Fibroblast of lung (primary cell): ENCODE measurements around the gene KSR2. TPM values are rescaled to one million over a fixed set of nuclear protein-coding genes. Genes with fewer than 3 reads are reported as not detected.
A peak's percentile ranks its signal among the peaks of the same experiment; 100 is the strongest.

Source experiments
- DNase-seq, 2 donors: peaks; one replicate each; pipeline versions ENCODE4 v3.0.0 to v3.0.0-alpha.2; 2010; ENCODE audit warnings: low read depth in 2 of 2
- H2AFZ ChIP-seq: 2 replicates; pipeline ENCODE4 v1.5.1; 2012; ENCODE audit warnings: low read length, control low read depth, inconsistent platforms
- H3K27ac ChIP-seq: 2 replicates; pipeline ENCODE4 v1.5.1; 2011; ENCODE audit warnings: low read length, control low read depth; ENCODE audit not compliant: insufficient read depth
- H3K27me3 ChIP-seq: 2 replicates; pipeline ENCODE4 v1.5.1; 2011; ENCODE audit warnings: mild to moderate bottlenecking, low read length; ENCODE audit not compliant: control insufficient read depth, insufficient read depth
- H3K36me3 ChIP-seq: 2 replicates; pipeline ENCODE4 v1.5.1; 2011; ENCODE audit warnings: low read length; ENCODE audit not compliant: control insufficient read depth, insufficient read depth
- H3K4me1 ChIP-seq: 2 replicates; pipeline ENCODE4 v1.5.1; 2011; ENCODE audit warnings: low read length; ENCODE audit not compliant: control insufficient read depth, insufficient read depth; ENCODE audit errors: extremely low read depth
- H3K4me2 ChIP-seq: 2 replicates; pipeline ENCODE4 v1.5.1; 2011; ENCODE audit warnings: low read length, control low read depth; ENCODE audit not compliant: insufficient read depth; ENCODE audit errors: extremely low read depth
- H3K4me3 ChIP-seq, 4 experiments: fragments of 200-600 bp in 1 of 4; sonication (generic) in 1 of 4; replicated peaks in 1 of 4; 2 replicates each; pipeline ENCODE4 v1.5.1; 2011 to 2016; ENCODE audit warnings: low read length in 4 of 4, low read depth in 3 of 4, mild to moderate bottlenecking in 3 of 4, control low read depth in 2 of 4, inconsistent platforms in 1 of 4, mixed read lengths in 1 of 4; ENCODE audit not compliant: insufficient read depth in 1 of 4; ENCODE audit errors: control extremely low read depth in 1 of 4
- H3K79me2 ChIP-seq: 2 replicates; pipeline ENCODE4 v1.5.1; 2012; ENCODE audit warnings: mild to moderate bottlenecking, low read length, inconsistent platforms; ENCODE audit not compliant: control insufficient read depth, insufficient read depth
- H3K9ac ChIP-seq: 2 replicates; pipeline ENCODE4 v1.5.1; 2011; ENCODE audit warnings: mild to moderate bottlenecking, low read length, control low read depth; ENCODE audit not compliant: insufficient read depth
- H3K9me3 ChIP-seq: 2 replicates; pipeline ENCODE4 v1.5.1; 2012; ENCODE audit warnings: low read depth, low read length; ENCODE audit not compliant: control insufficient read depth, insufficient read depth
- H4K20me1 ChIP-seq: 2 replicates; pipeline ENCODE4 v1.5.1; 2011; ENCODE audit warnings: low read length; ENCODE audit not compliant: control insufficient read depth, insufficient read depth; ENCODE audit errors: extremely low read depth
- EZH2 ChIP-seq: IDR thresholded peaks from 2 replicates; pipeline ENCODE4 v1.5.1; 2012; ENCODE audit warnings: low read length, control low read depth, mild to moderate bottlenecking; ENCODE audit errors: missing control alignments
- polyA plus RNA-seq, 2 donors: library from polyadenylated mRNA; depleted of rRNA in 1 of 2; stranded (reverse) in 1 of 2; unstranded in 1 of 2; fragments of >200 nt; gene quantifications; 2 replicates each; pipeline ENCODE4 v1.2.1, GENCODE V29; 2011 to 2012; ENCODE audit warnings: missing spikeins in 1 of 2
- total RNA-seq: library from RNA; depleted of rRNA; stranded (reverse); fragments of >200 nt; gene quantifications from 2 replicates; pipeline ENCODE4 v1.2.1, GENCODE V29; 2014
- TF ChIP-seq, protein P1 (sequence below), 2 donors: IDR thresholded peaks in 1 of 2; conservative IDR thresholded peaks in 1 of 2; 1 replicate in 1 of 2; 2 replicates in 1 of 2; pipeline ENCODE4 v1.5.1; 2011 to 2012; ENCODE audit warnings: low read length in 2 of 2, control low read depth in 1 of 2, inconsistent platforms in 1 of 2, low read depth in 1 of 2, mild to moderate bottlenecking in 1 of 2

KSR2 gene
- total and polyA plus RNA-seq, 2 donors (not counting 1 experiment from before 2014, with no cell fraction given), result not detected

DNA sequence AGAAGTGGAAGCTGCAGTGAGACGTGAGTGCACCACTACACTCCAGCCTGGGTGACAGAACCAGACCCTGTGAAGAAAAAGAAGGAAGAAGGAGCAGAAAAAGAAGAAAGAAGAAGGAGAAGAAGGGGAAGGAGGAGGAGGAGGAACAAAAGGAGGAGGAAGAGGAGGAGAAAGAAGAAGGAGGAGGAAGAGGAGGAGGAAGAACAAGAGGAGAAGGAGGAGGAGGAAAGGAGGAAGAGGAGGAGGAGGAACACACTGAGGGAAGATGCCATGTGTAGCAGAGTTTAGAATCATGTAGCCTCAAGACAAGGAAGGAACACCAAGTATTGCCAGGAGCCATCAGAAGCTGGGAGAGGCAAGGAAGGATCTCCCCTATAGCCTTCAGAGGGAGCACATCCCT, 241.5 kb downstream of the KSR2 start:
- Histone ChIP-seq H4K20me1 (no peaks in the 10 kb centered on the region), H3K9me3 (no peaks in the 10 kb centered on the region), H3K27me3 (no peaks in the 10 kb centered on the region), H2AFZ (no peak overlapping the region), H3K79me2 (no peaks in the 10 kb centered on the region), H3K27ac (no peak overlapping the region), H3K36me3 (no peaks in the 10 kb centered on the region), H3K4me2 (no peak overlapping the region), H3K9ac (no peak overlapping the region), H3K4me1 (no peaks in the 10 kb centered on the region), H3K4me3 (no peak overlapping the region)
- DNase-seq, result no peak
- no peak for TF ChIP-seq EZH2
- TF ChIP-seq, protein P1, sequence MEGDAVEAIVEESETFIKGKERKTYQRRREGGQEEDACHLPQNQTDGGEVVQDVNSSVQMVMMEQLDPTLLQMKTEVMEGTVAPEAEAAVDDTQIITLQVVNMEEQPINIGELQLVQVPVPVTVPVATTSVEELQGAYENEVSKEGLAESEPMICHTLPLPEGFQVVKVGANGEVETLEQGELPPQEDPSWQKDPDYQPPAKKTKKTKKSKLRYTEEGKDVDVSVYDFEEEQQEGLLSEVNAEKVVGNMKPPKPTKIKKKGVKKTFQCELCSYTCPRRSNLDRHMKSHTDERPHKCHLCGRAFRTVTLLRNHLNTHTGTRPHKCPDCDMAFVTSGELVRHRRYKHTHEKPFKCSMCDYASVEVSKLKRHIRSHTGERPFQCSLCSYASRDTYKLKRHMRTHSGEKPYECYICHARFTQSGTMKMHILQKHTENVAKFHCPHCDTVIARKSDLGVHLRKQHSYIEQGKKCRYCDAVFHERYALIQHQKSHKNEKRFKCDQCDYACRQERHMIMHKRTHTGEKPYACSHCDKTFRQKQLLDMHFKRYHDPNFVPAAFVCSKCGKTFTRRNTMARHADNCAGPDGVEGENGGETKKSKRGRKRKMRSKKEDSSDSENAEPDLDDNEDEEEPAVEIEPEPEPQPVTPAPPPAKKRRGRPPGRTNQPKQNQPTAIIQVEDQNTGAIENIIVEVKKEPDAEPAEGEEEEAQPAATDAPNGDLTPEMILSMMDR (conservative IDR thresholded peaks at IDR 0.05 in 1 of 2, IDR thresholded peaks at IDR 0.05 in 1 of 2; ENCODE audit: low read depth in 1 of 2, low read length in 2 of 2), result no peak

GRCh38 chr12:117724543-117724942, 244.2 kb downstream of the KSR2 start:
- Histone ChIP-seq H2AFZ (no peak overlapping the region), H3K9me3 (no peaks in the 10 kb centered on the region), H3K9ac (no peak overlapping the region), H4K20me1 (no peaks in the 10 kb centered on the region), H3K79me2 (no peaks in the 10 kb centered on the region), H3K4me3 (no peak overlapping the region), H3K4me1 (no peaks in the 10 kb centered on the region), H3K4me2 (no peak overlapping the region), H3K27me3 (no peaks in the 10 kb centered on the region), H3K27ac (no peak overlapping the region), H3K36me3 (no peaks in the 10 kb centered on the region)
- TF ChIP-seq EZH2, result no peak
- TF ChIP-seq, protein P1 (conservative IDR thresholded peaks at IDR 0.05 in 1 of 2, IDR thresholded peaks at IDR 0.05 in 1 of 2; ENCODE audit: low read depth in 1 of 2, low read length in 2 of 2), result no peak
- peak in 1 of 2 donors; percentile 6 for DNase-seq

DNA sequence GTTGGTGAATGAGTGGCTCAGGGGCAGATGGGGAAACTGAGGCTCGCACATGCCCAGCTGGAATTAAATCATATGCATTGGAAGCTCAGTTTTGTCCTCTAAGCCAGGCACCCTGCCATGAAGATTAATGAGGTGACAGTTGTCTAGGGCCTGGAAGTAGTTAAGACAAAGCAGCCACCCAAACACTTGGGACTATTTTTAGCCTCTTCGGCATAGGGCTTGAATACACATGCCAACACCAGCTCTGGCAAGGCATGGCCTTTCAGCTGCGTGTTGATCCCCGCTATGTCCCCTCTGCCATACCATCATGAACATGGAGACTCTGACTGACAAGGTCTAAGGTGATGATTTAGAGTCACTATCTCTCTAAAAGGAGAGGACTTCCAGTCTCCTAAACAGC, 250.2 kb downstream of the KSR2 start:
- no peaks in the 10 kb centered on the region for H4K20me1 ChIP-seq
- H3K4me2 ChIP-seq, result no peak overlapping the region
- H3K4me1 ChIP-seq, result no peaks in the 10 kb centered on the region
- no peak overlapping the region for H3K27ac ChIP-seq
- no peaks in the 10 kb centered on the region for H3K9me3 ChIP-seq
- no peak for DNase-seq
- TF ChIP-seq, protein P1 (conservative IDR thresholded peaks at IDR 0.05 in 1 of 2, IDR thresholded peaks at IDR 0.05 in 1 of 2; ENCODE audit: low read depth in 1 of 2, low read length in 2 of 2), result no peak
- TF ChIP-seq EZH2, result no peak
- H3K79me2 ChIP-seq, result no peaks in the 10 kb centered on the region
- H2AFZ ChIP-seq, result no peak overlapping the region
- no peaks in the 10 kb centered on the region for H3K27me3 ChIP-seq
- H3K36me3 ChIP-seq, result no peaks in the 10 kb centered on the region
- H3K9ac ChIP-seq, result no peak overlapping the region
- no peak overlapping the region for H3K4me3 ChIP-seq
